OCI-LY3 (cell line): ENCODE data around the gene CCDC110.

Experiments used
- H2AFZ ChIP-seq: fragments of 200-600, 300-600 bp; shearing (Covaris generic); 2 replicates; pipeline ENCODE4 v1.6.0; 2014; ENCODE audit warnings: antibody characterized with exemption, low read depth, low read length
- H3K27ac ChIP-seq: fragments of 200-600, 300-600 bp; sonication (generic); 2 replicates; pipeline ENCODE4 v1.5.1; 2014; ENCODE audit warnings: mild to moderate bottlenecking, low read length, moderate library complexity, mixed read lengths
- H3K27me3 ChIP-seq: fragments of 200-600, 300-600 bp; sonication (generic); 2 replicates; pipeline ENCODE4 v1.6.1; 2014; ENCODE audit warnings: low read depth, low read length, mixed read lengths
- H3K36me3 ChIP-seq: fragments of 200-600, 300-600 bp; sonication (generic); replicated peaks from 2 replicates; pipeline ENCODE3; 2014; ENCODE audit warnings: low read depth, low read length, mixed read lengths
- H3K4me1 ChIP-seq: fragments of 300-600, 200-600 bp; sonication (generic); 2 replicates; pipeline ENCODE4 v1.6.1; 2014; ENCODE audit warnings: low read length, mixed read lengths
- H3K4me2 ChIP-seq: fragments of 200-600, 300-600 bp; sonication (generic); 2 replicates; pipeline ENCODE4 v1.6.1; 2014; ENCODE audit warnings: low read length, mixed read lengths
- H3K4me3 ChIP-seq: fragments of 300-600, 200-600 bp; sonication (generic); 2 replicates; pipeline ENCODE4 v1.5.1; 2014; ENCODE audit warnings: antibody characterized with exemption, mild to moderate bottlenecking, low read length, moderate library complexity
- H3K79me2 ChIP-seq: fragments of 300-600, 200-600 bp; shearing (Covaris generic); 2 replicates; pipeline ENCODE4 v1.6.1; 2014; ENCODE audit warnings: mild to moderate bottlenecking, low read length, mixed read lengths
- H3K9ac ChIP-seq: fragments of 300-600, 200-600 bp; shearing (Covaris generic); 2 replicates; pipeline ENCODE4 v1.6.0; 2014; ENCODE audit warnings: mild to moderate bottlenecking, low read length, moderate library complexity
- H3K9me3 ChIP-seq: fragments of 200-600, 300-600 bp; shearing (Covaris generic); 2 replicates; pipeline ENCODE4 v1.6.1; 2014; ENCODE audit warnings: low read length, mixed read lengths; ENCODE audit not compliant: insufficient read depth
- H4K20me1 ChIP-seq: fragments of 200-600, 300-600 bp; sonication (generic); 2 replicates; pipeline ENCODE4 v1.6.1; 2016; ENCODE audit warnings: low read length, mixed read lengths; ENCODE audit not compliant: insufficient read depth
- CTCF ChIP-seq: fragments of 200-600, 300-600 bp; sonication (generic); IDR thresholded peaks from 2 replicates; pipeline ENCODE4 v1.5.1; 2014; ENCODE audit warnings: antibody characterized with exemption, low read length, low read depth
- EZH2phosphoT487 ChIP-seq: fragments of 200-600 bp; shearing (Covaris generic); IDR thresholded peaks from 2 replicates; pipeline ENCODE4 v1.6.1; 2018; ENCODE audit warnings: antibody characterized with exemption, mixed run types, low read depth

Gene CCDC110

GRCh38 chr4:185480016-185480732, 8.6 kb upstream of the CCDC110 start:
- Histone ChIP-seq H3K27ac (no peak overlapping the region), H4K20me1 (no peaks in the 10 kb centered on the region), H3K79me2 (no peaks in the 10 kb centered on the region), H3K4me3 (peak overlapping the region; percentile 29; the same call in 1 of the 2 replicates), H3K4me1 (peaks cover 11% of the 10 kb centered on the region), H3K36me3 (no peaks in the 10 kb centered on the region), H3K9me3 (no peaks in the 10 kb centered on the region), H3K9ac (no peak overlapping the region), H3K27me3 (no peaks in the 10 kb centered on the region; the same call in 1 of the 2 replicates), H2AFZ (no peak overlapping the region), H3K4me2 (peak overlapping the region; percentile 40)
- no peak for TF ChIP-seq EZH2phosphoT487
- no peak for TF ChIP-seq CTCF

- H3K4me2 ChIP-seq = peak overlapping the region; percentile 40
Measured at GRCh38 chr4:185479507-185479971, 8.0 kb upstream of the CCDC110 start.

GRCh38 chr4:185473247-185473646, 1.7 kb upstream of the CCDC110 start:
- no peaks in the 10 kb centered on the region for H3K9me3 ChIP-seq
- TF ChIP-seq CTCF (no peak), EZH2phosphoT487 (no peak)
- no peaks in the 10 kb centered on the region for H3K4me1 ChIP-seq
- H3K27ac ChIP-seq = no peak overlapping the region
- H3K9ac ChIP-seq = no peak overlapping the region
- no peaks in the 10 kb centered on the region for H3K79me2 ChIP-seq
- H4K20me1 ChIP-seq = no peaks in the 10 kb centered on the region
- H2AFZ ChIP-seq = no peak overlapping the region
- no peak overlapping the region for H3K4me3 ChIP-seq
- H3K4me2 ChIP-seq = no peak overlapping the region
- H3K27me3 ChIP-seq = no peaks in the 10 kb centered on the region
- H3K36me3 ChIP-seq = no peaks in the 10 kb centered on the region

More at GRCh38 chr4:185479507-185479971, 8.0 kb upstream of the CCDC110 start:
- Histone ChIP-seq H3K9ac (no peak overlapping the region), H2AFZ (no peak overlapping the region), H3K9me3 (no peaks in the 10 kb centered on the region), H3K36me3 (no peaks in the 10 kb centered on the region), H4K20me1 (no peaks in the 10 kb centered on the region), H3K27me3 (no peaks in the 10 kb centered on the region; the same call in 1 of the 2 replicates), H3K4me1 (peaks cover 11% of the 10 kb centered on the region), H3K27ac (no peak overlapping the region), H3K79me2 (no peaks in the 10 kb centered on the region), H3K4me3 (peak overlapping the region; percentile 29; the same call in 1 of the 2 replicates)
- TF ChIP-seq EZH2phosphoT487 (no peak), CTCF (no peak)

- Histone ChIP-seq H3K9ac (peak overlapping the region; percentile 66), H3K4me2 (peak overlapping the region; percentile 73), H3K9me3 (no peaks in the 10 kb centered on the region), H3K79me2 (no peaks in the 10 kb centered on the region), H4K20me1 (no peaks in the 10 kb centered on the region), H3K4me1 (no peaks in the 10 kb centered on the region), H3K27ac (no peak overlapping the region), H2AFZ (no peak overlapping the region; the same call in 1 of the 2 replicates), H3K4me3 (peak overlapping the region; percentile 82), H3K27me3 (no peaks in the 10 kb centered on the region), H3K36me3 (no peaks in the 10 kb centered on the region)
- TF ChIP-seq EZH2phosphoT487 = no peak
- TF ChIP-seq CTCF = no peak
Measured at GRCh38 chr4:185472103-185472542, 590 bp upstream of the CCDC110 start.
